ENCODE data around the gene ULK3. TPM values are rescaled to one million over a fixed set of nuclear protein-coding genes. Genes with fewer than 3 reads are reported as not detected.

Gene ULK3
- total RNA-seq, 2 donors from 2014 or later, result 34.9 to 72.2 TPM

GRCh38 chr15:74794970-74795349, 48.0 kb downstream of the ULK3 start:
- H3K4me3 ChIP-seq, result no peak overlapping the region
- ATAC-seq (ENCODE audit: insufficient number of reproducible peaks, low FRiP score, low read depth) (no peak), DNase-seq (ENCODE audit: low spot score) (no peak)
- H3K4me1 ChIP-seq (ENCODE audit: control insufficient read depth in 1 of 2, low read depth in 2 of 2), result peaks cover 19 to 31% of the 10 kb centered on the region in 2 donors
- H3K27ac ChIP-seq, result no peak overlapping the region
- peaks cover 3% of the 10 kb centered on the region for H3K36me3 ChIP-seq
- no peaks in the 10 kb centered on the region for H3K9me3 ChIP-seq
- no peak for TF ChIP-seq CTCF (IDR thresholded peaks at IDR 0.05)
- no peaks in the 10 kb centered on the region for H3K27me3 ChIP-seq (replicated peaks; ENCODE audit: insufficient read depth)

GRCh38 chr15:74794248-74794969, 48.5 kb downstream of the ULK3 start:
- H3K36me3 ChIP-seq, result peaks cover 3% of the 10 kb centered on the region
- H3K9me3 ChIP-seq, result no peaks in the 10 kb centered on the region
- no peak for ATAC-seq (ENCODE audit: insufficient number of reproducible peaks, low FRiP score, low read depth)
- H3K4me1 ChIP-seq (ENCODE audit: control insufficient read depth in 1 of 2, low read depth in 2 of 2), result peaks cover 25 to 37% of the 10 kb centered on the region in 2 donors
- no peaks in the 10 kb centered on the region for H3K27me3 ChIP-seq (replicated peaks; ENCODE audit: insufficient read depth)
- no peak overlapping the region for H3K27ac ChIP-seq
- DNase-seq (ENCODE audit: low spot score), result no peak
- TF ChIP-seq CTCF (IDR thresholded peaks at IDR 0.05), result no peak
- no peak overlapping the region for H3K4me3 ChIP-seq

- H3K27me3 ChIP-seq (replicated peaks; ENCODE audit: insufficient read depth), result no peaks in the 10 kb centered on the region
- no peak for TF ChIP-seq CTCF (IDR thresholded peaks at IDR 0.05)
- ATAC-seq (ENCODE audit: insufficient number of reproducible peaks, low FRiP score, low read depth) (no peak), DNase-seq (ENCODE audit: low spot score) (no peak)
- no peak overlapping the region for H3K4me3 ChIP-seq
- H3K27ac ChIP-seq, result no peak overlapping the region
- H3K4me1 ChIP-seq (ENCODE audit: control insufficient read depth in 1 of 2, low read depth in 2 of 2), result peaks cover 35 to 47% of the 10 kb centered on the region in 2 donors
- H3K9me3 ChIP-seq, result no peaks in the 10 kb centered on the region
- no peaks in the 10 kb centered on the region for H3K36me3 ChIP-seq
Observed at GRCh38 chr15:74793135-74794028, 49.6 kb downstream of the ULK3 start.

- ATAC-seq (ENCODE audit: insufficient number of reproducible peaks, low FRiP score, low read depth) (no peak), DNase-seq (ENCODE audit: low spot score) (no peak)
- no peaks in the 10 kb centered on the region for H3K9me3 ChIP-seq
- peaks cover 37 to 57% of the 10 kb centered on the region in 2 donors for H3K4me1 ChIP-seq (ENCODE audit: control insufficient read depth in 1 of 2, low read depth in 2 of 2)
- H3K27me3 ChIP-seq (replicated peaks; ENCODE audit: insufficient read depth), result no peaks in the 10 kb centered on the region
- H3K27ac ChIP-seq, result no peak overlapping the region
- no peak for TF ChIP-seq CTCF (IDR thresholded peaks at IDR 0.05)
- H3K36me3 ChIP-seq, result no peaks in the 10 kb centered on the region
- no peak overlapping the region for H3K4me3 ChIP-seq
Observed at GRCh38 chr15:74792227-74793016, 50.5 kb downstream of the ULK3 start.

Data from thoracic aorta (tissue), 2 donors.